Stomach (tissue), 9 donors: Measurements from ENCODE around the gene C3. TPM values are rescaled to one million over a fixed set of nuclear protein-coding genes. Genes with fewer than 3 reads are reported as not detected.
A peak's percentile ranks its signal among the peaks of the same experiment; 100 is the strongest.

ENCODE experiments used
- DNase-seq, 2 donors: peaks; one replicate each; pipeline versions ENCODE4 v3.0.0 to v3.0.0-alpha.2; 2013 to 2019
- H3K27ac ChIP-seq, 5 donors: fragments of 200-600 bp in 4 of 5; sonication (generic) in 4 of 5; one replicate each; pipeline ENCODE4 v1.5.1; 2013 to 2019; ENCODE audit warnings: mild to moderate bottlenecking in 1 of 5, moderate library complexity in 1 of 5
- H3K27me3 ChIP-seq, 3 donors: fragments of 200-600 bp; sonication (generic); one replicate each; pipeline ENCODE4 v1.5.1; 2017 to 2019; ENCODE audit warnings: mixed run types in 1 of 3
- H3K36me3 ChIP-seq, 4 donors: fragments of 200-600 bp; sonication (generic); 1 replicate in 3 of 4; 2 replicates in 1 of 4; pipeline ENCODE4 v1.5.1; 2016 to 2019
- H3K4me1 ChIP-seq, 4 donors: fragments of 200-600 bp; sonication (generic); one replicate each; pipeline ENCODE4 v1.5.1; 2016 to 2019
- H3K4me3 ChIP-seq, 4 donors: fragments of 200-600 bp; sonication (generic) in 3 of 4; one replicate each; pipeline ENCODE4 v1.5.1; 2016 to 2019; ENCODE audit warnings: mild to moderate bottlenecking in 1 of 4
- H3K9me3 ChIP-seq, 4 donors: fragments of 200-600 bp; sonication (generic); one replicate each; pipeline ENCODE4 v1.5.1; 2016 to 2019
- EP300 ChIP-seq: sonication (generic); formaldehyde crosslinking; IDR thresholded peaks from one replicate; pipeline ENCODE4 v1.6.1; 2017; ENCODE audit warnings: antibody characterized with exemption
- POLR2A ChIP-seq, 4 donors: fragments of 450-650 bp; IDR thresholded peaks; one replicate each; pipeline ENCODE4 v1.6.1; 2016; ENCODE audit warnings: antibody characterized with exemption in 4 of 4, control low read depth in 2 of 4, mild to moderate bottlenecking in 1 of 4, moderate library complexity in 1 of 4
- POLR2AphosphoS5 ChIP-seq, 3 donors: sonication (generic); formaldehyde crosslinking; IDR thresholded peaks; one replicate each; pipeline ENCODE4 v1.6.1; 2016; ENCODE audit warnings: antibody characterized with exemption in 3 of 3
- WGBS, 5 donors: extraction: QIAGEN DNeasy Blood & Tissue Kit in 3 of 5; methylation state at CpG; one replicate each; pipeline versions ENCODE4 v1.1.5 to v1.1.7; 2013 to 2018; 5-methylcytosine and 5-hydroxymethylcytosine counted together
- intact Hi-C: fragments of 100-400 bp; cut with DNase I; formaldehyde crosslinking; loops from one replicate; pipeline ENCODE4 v1.15.1; 2023; ENCODE audit warnings: low total_unique reads
- polyA plus RNA-seq, 3 donors: library from polyadenylated mRNA; stranded (reverse); fragments of 200-250 nt; gene quantifications; one replicate each; pipeline ENCODE4 v1.2.3, GENCODE V29; 2013
- total RNA-seq, 5 donors: library from RNA; depleted of rRNA; stranded (reverse); fragments of >200 nt; gene quantifications; one replicate each; pipeline versions ENCODE4 v1.1.0 to v1.2.3, GENCODE V29; 2014 to 2016
- TF ChIP-seq, protein P1 (sequence below), 7 experiments: fragments of 450-650 bp in 4 of 7; fragments of 200-600 bp in 3 of 7; sonication (generic) in 3 of 7; IDR thresholded peaks; one replicate each; pipeline ENCODE4 v1.5.1; 2016 to 2019; ENCODE audit warnings: antibody characterized with exemption in 7 of 7, control low read depth in 2 of 7, mild to moderate bottlenecking in 1 of 7
- donor health status: healthy with polysubstance abuse.
- donor health status: Bipolar disorder and iron deficiency.
- donor health status: healthy.

The C3 gene
- total and polyA plus RNA-seq, 8 donors = 22.8 to 1,672 (median 221) TPM

DNA sequence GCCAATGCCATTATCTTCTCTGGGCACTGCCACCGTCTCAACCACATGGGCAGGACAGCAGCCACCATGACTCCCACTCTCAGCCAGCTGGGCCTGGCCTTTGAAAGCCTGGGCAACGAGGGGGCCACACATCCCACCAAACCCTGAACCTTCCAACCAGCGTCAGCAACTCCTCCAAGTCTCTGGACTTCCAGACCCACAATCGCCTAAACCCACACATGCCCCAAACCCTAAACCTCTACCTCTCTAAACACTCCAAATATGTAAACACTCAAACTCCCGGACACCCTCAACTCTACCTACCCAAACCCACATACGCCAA, 949 bp downstream of the C3 start:
- WGBS, 5 donors = 67 to 79% (median 74%) methylated on average over 6 of the region's 6 CpGs
- no peak for DNase-seq
- intact Hi-C loops = no loop called here
- Histone ChIP-seq H3K36me3 (no peaks in the 10 kb centered on the region), H3K27ac (no peak overlapping the region), H3K4me3 (peak overlapping the region in 3 of 4 donors; percentile 4 to 38 (median 29)), H3K9me3 (no peaks in the 10 kb centered on the region), H3K4me1 (peaks cover 0 to 38% (median 13%) of the 10 kb centered on the region in 4 donors), H3K27me3 (peaks cover 0 to 28% (median 0%) of the 10 kb centered on the region in 3 donors)
- TF ChIP-seq POLR2A (IDR thresholded peaks at IDR 0.05) (no peak), EP300 (no peak), POLR2AphosphoS5 (IDR thresholded peaks at IDR 0.05) (no peak)
- TF ChIP-seq, protein P1, sequence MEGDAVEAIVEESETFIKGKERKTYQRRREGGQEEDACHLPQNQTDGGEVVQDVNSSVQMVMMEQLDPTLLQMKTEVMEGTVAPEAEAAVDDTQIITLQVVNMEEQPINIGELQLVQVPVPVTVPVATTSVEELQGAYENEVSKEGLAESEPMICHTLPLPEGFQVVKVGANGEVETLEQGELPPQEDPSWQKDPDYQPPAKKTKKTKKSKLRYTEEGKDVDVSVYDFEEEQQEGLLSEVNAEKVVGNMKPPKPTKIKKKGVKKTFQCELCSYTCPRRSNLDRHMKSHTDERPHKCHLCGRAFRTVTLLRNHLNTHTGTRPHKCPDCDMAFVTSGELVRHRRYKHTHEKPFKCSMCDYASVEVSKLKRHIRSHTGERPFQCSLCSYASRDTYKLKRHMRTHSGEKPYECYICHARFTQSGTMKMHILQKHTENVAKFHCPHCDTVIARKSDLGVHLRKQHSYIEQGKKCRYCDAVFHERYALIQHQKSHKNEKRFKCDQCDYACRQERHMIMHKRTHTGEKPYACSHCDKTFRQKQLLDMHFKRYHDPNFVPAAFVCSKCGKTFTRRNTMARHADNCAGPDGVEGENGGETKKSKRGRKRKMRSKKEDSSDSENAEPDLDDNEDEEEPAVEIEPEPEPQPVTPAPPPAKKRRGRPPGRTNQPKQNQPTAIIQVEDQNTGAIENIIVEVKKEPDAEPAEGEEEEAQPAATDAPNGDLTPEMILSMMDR (IDR thresholded peaks at IDR 0.05) = no peak

DNA sequence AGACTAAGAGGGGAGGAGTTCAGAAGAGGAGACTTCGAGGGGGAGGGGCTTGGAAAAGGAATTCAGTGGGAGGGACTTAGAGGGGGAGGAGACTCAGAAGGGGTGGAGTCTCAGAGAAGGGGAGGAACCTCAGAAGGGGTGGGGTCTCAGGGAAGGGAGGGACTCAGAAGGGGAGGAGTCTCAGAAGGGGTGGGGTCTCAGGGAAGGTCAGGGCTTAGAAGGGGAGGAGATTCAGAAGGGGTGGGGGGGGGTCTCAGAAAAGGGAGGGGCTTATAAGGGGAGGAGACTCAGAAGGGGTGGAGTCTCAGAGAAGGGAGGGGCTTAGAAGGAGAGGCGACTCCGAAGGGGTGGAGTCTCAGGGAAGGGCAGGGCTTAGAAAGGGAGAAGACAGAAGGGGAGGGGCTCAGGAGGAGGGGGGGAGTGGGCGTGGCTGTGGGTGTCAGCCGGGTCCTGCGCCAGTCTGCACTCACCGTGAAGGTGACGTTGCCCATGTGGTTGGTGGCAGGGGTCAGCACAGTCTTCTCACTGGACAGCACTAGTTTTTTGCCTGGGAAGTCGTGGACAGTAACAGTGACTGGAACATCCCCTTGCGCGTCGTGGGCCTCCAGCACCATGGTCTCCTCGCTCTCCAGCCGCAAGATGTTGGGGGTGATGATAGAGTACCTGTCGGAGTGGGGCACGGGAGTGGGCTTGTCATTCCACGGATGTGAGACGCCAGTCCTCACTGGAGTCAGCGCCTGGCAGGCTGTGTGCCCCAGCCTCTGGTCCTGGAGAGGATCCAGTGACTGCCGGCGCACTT, 1.5 kb downstream of the C3 start:
- 70 to 80% (median 79%) methylated on average over 17 to 21 of the region's 21 CpGs for WGBS, 5 donors
- peaks cover 0 to 35% (median 13%) of the 10 kb centered on the region in 4 donors for H3K4me1 ChIP-seq
- H3K27ac ChIP-seq = no peak overlapping the region
- peaks cover 0 to 28% (median 0%) of the 10 kb centered on the region in 3 donors for H3K27me3 ChIP-seq
- no peak for TF ChIP-seq EP300
- no peak for TF ChIP-seq POLR2A (IDR thresholded peaks at IDR 0.05)
- TF ChIP-seq, protein P1 (IDR thresholded peaks at IDR 0.05) = no peak
- TF ChIP-seq POLR2AphosphoS5 (IDR thresholded peaks at IDR 0.05) = no peak
- no peaks in the 10 kb centered on the region for H3K9me3 ChIP-seq
- DNase-seq = no peak
- H3K4me3 ChIP-seq = peak overlapping the region in 3 of 4 donors; percentile 4 to 38 (median 29)
- intact Hi-C loops = no loop called here
- H3K36me3 ChIP-seq = no peaks in the 10 kb centered on the region

DNA sequence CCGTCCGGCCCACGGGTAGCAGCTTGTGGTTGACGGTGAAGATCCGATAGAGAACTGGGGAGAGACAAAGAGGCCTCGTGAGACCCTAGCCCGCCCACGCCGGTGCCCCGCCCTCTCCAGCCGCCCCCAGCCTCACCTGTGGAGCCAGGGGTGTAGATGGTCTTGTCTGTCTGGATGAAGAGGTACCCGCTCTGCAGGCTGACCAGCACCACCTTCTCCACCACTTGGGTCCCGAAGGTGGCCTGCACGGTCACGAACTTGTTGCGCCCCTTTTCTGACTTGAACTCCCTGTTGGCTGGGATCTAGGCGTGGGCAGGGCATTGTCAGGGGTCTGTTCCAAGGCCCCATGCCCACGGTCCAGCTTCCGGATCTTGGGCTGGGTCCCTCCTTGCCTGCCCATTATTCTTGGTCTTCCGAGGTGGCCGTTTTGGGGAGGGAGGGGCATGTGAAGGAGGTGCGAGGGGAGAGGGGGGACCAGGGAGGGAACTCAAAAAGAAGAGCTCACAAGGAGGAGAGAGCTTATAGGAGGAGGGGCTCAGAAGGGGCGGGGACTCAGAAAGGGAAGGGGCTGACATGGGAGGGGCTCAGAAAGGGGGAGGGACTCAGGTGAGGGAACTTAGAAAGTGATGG, 2.2 kb downstream of the C3 start:
- H3K9me3 ChIP-seq = no peaks in the 10 kb centered on the region
- no peak overlapping the region for H3K27ac ChIP-seq
- H3K27me3 ChIP-seq = peaks cover 0 to 28% (median 0%) of the 10 kb centered on the region in 3 donors
- peaks cover 0 to 27% (median 11%) of the 10 kb centered on the region in 4 donors for H3K4me1 ChIP-seq
- 67 to 78% (median 71%) methylated on average over 18 to 23 of the region's 23 CpGs for WGBS, 5 donors
- peak overlapping the region in 1 of 4 donors; percentile 38 for H3K4me3 ChIP-seq
- no peak for TF ChIP-seq POLR2A (IDR thresholded peaks at IDR 0.05)
- TF ChIP-seq POLR2AphosphoS5 (IDR thresholded peaks at IDR 0.05) = no peak
- TF ChIP-seq EP300 = no peak
- TF ChIP-seq, protein P1 (IDR thresholded peaks at IDR 0.05) = no peak
- no peaks in the 10 kb centered on the region for H3K36me3 ChIP-seq
- no peak for DNase-seq
- intact Hi-C loops = no loop called here

DNA sequence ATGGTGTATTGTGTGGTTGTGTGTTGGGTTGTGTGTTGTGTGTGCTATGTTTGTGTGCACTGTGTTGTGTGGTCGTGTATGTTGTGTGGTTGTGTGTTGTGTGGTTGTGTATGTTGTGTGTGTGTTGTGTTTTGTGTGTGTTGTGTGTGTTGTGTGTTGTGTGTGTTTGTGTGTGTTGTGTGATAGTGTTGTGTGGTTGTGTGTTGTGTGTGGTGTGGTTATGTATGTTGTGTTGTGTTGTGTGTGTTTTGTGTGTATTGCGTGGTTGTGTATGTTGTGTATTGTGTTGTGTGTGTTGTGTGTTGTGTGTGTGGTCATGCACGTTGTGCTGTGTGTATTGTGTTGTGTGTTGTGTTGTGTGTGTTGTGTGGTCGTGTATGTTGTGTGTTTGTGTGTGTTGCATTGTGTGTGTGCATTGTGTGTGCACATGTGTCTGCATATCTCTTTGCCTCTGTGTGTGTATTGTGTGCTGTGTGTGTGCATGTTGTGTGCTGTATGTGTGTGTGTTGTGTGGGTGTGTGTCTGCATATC, 2.9 kb downstream of the C3 start:
- TF ChIP-seq POLR2A (IDR thresholded peaks at IDR 0.05) (no peak), EP300 (no peak), POLR2AphosphoS5 (IDR thresholded peaks at IDR 0.05) (no peak)
- TF ChIP-seq, protein P1 (IDR thresholded peaks at IDR 0.05) = no peak
- H3K4me1 ChIP-seq = peaks cover 0 to 20% (median 5%) of the 10 kb centered on the region in 4 donors
- peaks cover 0 to 33% (median 0%) of the 10 kb centered on the region in 3 donors for H3K27me3 ChIP-seq
- DNase-seq = no peak
- H3K36me3 ChIP-seq = no peaks in the 10 kb centered on the region
- H3K9me3 ChIP-seq = no peaks in the 10 kb centered on the region
- no peak overlapping the region for H3K4me3 ChIP-seq
- intact Hi-C loops = no loop called here
- H3K27ac ChIP-seq = no peak overlapping the region
- WGBS, 5 donors = 71 to 85% (median 80%) methylated on average over 4 of the region's 4 CpGs
